GM19467 (cell line): ENCODE results near the gene DDX27.
"Not testable (repeated sequence)": the region's sequence is repeated elsewhere in the genome, so short reads cannot be mapped to it uniquely, and the experiment has no call there.

ENCODE experiments used
- ATAC-seq: cut with Tn5 transposase; IDR thresholded peaks from one replicate; pipeline ENCODE4 v1.9.1; 2021; ENCODE audit warnings: mild to moderate bottlenecking, moderate library complexity; ENCODE audit not compliant: unreplicated experiment

DDX27 gene

DNA sequence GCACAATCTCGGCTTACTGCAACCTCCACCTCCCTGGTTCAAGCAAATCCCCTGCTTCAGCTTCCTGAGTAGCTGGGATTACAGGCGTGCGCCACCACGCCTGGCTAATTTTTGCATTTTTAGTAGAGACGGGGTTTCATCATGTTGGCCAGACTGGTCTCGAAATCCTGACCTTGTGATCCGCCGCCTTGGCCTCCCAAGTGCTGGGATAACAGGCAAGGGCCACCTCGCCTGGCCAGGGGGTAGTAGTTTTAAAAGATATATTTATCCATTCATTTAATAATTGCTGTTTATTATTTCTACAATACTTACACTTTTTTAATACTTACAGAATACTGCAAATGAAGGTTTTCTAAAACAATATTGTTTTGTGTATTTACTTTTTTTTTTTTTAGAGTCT is 15.5 kb upstream of the DDX27 start:
- no peak for ATAC-seq

GRCh38 chr20:49207076-49207475 is 12.1 kb upstream of the DDX27 start:
- no peak for ATAC-seq

GRCh38 chr20:49210101-49210756 is 9.0 kb upstream of the DDX27 start:
- no peak for ATAC-seq

DNA sequence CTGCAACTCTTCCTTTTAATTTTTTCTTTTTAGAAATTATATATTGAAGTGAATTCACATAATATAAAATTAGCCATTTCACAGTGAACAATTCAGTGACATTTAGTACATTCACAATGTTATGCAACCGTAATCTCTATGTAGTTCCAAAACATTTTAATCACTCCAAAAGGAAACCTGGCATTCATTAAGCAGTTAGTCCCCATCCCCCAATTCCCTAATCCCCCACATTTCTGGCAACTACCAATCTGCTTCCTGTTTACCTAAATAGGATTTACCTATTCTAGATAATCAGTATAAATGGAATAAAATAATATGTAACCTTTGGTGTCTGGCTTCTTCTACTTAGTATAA is 8.5 kb upstream of the DDX27 start:
- no peak for ATAC-seq

GRCh38 chr20:49214571-49214970 is 4.6 kb upstream of the DDX27 start:
- ATAC-seq = no peak

- no peak for ATAC-seq
Measured at GRCh38 chr20:49215232-49215631, 4.0 kb upstream of the DDX27 start.

- no peak for ATAC-seq
Measured at GRCh38 chr20:49216991-49217578, 2.1 kb upstream of the DDX27 start.

DNA sequence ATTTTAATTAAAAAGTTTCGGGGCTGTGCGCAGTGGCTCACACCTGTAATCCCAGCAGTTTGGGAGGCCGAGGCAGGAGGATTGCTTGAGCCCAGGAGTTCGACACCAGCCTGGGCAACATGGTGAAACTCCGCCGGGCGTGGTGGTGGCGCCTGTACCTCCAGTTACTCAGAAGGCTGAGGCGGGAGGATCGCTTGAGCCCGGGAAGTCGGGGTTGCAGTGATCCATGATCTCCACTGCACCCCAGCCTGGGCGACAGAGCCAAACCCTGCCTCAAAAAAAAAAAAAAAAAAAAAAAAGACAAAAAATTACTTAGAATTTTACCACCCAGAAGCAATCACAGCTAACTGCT is 501 bp upstream of the DDX27 start:
- not testable (repeated sequence) for ATAC-seq

DNA sequence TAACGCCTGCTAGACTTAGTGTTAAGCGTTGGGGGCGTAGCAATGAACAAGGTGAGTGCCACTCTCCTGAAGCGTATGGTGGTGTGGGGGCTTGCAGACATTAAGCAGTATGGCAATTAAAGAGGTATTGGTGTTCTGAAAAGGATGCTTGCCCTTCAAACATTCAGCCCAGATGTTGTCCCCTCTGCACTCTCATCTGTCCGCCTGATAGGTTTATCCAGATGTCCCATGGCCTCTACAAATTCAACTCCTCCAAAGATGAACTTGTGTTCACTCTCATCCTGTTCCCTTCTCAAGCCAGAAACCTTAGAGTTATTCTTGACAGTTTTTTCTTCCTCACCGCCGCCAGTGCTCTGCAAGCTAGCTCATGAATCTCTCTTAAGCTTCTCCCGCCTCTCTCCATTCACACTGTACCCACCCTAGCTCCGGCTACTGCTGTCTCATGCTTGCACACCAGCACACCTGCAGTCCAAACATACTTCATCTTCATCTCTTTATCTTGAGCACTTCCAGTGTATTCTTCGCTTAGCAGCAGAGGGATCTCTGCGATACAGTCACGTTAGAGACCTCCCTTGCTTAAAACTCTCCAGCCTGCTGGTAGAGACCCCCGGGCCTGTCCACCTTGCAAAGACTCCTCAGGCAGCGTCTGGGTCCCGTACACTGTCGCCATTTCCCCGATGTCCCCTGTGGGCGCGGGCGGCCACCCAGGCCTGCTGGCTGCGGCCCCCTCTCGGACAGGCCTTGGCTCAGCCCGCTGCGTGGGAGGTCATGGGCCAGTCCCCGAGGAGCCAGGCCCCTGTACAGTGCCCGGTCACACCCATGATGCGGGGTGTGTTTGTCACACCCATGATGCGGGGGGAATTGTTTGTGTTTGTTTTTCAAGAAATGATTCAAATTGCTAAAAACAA is 962 bp downstream of the DDX27 start:
- no peak for ATAC-seq

DNA sequence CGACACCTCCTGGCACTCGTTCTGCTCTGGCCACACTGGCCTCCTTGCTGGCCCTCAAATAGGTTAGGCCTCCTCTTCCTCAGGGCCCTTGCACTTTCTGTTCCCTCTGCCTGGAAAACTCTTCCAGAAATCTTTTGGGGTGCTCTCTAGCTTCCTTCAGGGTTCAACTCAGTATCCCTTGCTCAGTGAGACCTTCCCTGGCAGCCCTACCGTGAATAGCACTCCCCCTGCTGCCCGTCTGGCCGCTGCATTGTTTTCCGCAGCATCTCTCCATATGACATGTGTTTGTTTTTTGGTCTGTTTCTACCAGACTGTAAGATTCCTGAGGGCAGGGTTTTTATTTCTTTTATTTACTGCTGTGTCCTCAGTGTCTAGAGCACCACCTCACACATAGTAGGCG is 6.7 kb downstream of the DDX27 start:
- no peak for ATAC-seq

DNA sequence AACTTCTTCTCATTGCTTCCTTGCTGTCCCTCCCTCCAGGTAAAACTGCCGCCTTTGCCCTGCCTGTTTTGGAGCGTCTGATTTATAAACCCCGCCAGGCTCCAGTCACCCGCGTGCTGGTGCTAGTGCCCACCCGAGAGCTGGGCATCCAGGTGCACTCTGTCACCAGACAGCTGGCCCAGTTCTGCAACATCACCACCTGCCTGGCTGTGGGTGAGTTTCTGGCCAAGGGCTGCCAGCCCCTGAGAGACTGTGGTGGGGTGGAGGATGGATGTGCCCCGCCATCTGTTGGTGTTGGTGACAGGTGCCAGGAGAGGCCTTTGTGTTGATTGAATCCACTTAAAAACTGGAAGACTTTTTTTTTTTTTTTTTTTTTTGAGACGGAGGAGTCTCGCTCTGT is 9.5 kb downstream of the DDX27 start:
- ATAC-seq = no peak

- no peak for ATAC-seq
Measured at GRCh38 chr20:49229381-49229780, 10.2 kb downstream of the DDX27 start.

DNA sequence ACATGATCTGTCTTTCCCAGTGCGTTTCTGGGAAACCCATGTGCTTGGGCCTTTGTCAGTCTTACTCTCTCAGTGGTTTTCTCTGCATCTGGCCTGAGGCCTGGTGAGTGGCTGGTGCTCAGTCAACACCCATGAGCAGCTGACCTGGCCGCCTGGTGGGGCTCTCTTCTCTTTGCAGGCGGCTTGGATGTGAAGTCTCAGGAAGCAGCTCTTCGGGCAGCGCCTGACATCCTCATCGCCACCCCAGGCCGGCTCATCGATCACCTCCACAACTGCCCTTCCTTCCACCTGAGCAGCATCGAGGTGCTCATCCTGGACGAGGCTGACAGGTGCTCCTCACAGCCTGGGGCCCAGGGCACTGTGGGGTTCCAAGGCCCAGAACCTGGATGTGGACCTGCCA is 10.8 kb downstream of the DDX27 start:
- ATAC-seq = no peak

DNA sequence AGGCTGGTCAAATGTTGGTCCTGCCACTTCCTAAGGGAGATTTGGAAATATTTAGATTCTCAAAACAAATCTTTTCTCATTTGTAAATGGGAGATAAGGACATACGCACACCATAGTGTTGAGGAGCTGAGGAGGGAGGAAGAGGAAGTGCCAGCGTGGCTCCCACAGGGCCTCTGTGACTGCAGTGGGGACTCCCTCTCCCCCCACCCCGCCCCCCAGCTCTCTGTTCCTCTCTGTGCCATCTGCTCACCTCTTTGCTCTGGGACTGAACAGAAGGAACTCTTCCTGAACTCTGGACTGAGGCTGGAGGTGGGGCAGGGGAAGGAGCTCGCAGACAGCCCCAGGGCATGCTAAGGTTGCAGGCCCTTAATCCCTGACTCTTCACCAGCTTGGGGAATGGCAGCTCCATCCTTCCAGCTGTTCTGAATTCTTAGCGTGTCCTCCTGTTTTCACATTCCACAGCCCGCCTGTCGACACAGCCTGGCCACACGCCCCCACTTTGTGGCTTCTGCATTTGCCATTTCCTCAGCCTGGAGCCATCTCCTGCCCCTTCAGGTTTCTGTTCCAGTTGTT is 11.4 kb downstream of the DDX27 start:
- ATAC-seq = no peak

DNA sequence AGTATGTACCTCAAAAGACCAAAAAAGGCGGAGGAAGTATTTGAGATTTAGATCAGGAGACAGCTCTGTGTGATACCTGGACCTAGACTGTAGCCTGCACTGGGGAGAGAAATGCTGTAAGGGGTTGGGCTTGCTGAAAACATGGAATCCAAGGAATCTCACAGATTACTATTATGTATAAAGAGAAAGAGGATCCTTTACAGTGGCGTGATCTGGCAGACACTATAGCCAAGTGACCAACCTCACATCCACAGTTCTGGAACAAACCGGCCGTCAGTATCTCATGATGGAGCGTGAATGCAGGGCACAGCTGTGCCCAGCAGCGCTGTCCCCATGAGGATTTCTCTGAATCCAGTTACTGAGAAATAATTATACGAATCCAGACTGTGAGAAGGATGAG is 12.3 kb downstream of the DDX27 start:
- no peak for ATAC-seq

- no peak for ATAC-seq
Measured at GRCh38 chr20:49233226-49233625, 14.0 kb downstream of the DDX27 start.

DNA sequence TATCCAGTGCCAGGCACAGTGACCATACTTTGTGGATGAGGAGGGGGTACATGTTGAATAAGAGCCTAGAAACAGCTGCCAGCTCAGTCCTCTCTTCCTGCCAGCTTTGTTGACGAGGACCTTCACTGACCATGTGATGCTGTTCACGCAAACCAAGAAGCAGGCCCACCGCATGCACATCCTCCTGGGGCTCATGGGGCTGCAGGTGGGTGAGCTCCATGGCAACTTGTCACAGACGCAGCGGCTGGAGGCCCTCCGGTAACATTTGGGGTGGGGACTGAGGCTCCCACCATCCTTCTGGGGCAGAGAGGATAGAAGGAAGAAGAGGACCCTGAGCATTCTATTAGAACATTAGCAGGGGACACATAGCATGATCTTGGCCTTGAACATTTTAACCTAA is 15.6 kb downstream of the DDX27 start:
- no peak for ATAC-seq

- no peak for ATAC-seq
Measured at GRCh38 chr20:49236301-49236700, 17.1 kb downstream of the DDX27 start.

DNA sequence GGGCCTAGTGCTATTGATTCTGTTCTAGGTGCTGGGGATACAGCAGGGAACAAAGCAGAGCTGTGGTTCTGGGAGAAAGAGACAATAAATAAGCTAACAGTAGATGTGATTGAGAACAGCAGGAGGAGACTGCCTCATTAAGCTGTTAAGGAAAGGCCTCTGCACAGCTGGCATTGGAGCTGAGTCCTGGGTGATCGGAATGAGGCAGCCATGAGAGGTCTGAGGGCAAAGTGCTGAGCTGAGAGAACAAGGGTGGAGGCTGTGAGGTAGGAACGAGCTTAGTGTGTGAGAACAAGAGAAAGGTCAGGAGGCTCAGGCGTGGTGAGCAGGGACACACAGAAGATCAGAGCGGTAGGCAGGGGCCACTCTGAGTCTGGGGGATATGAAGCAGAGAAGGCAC is 18.3 kb downstream of the DDX27 start:
- ATAC-seq = no peak

- no peak for ATAC-seq
Measured at GRCh38 chr20:49245921-49246740, 26.9 kb downstream of the DDX27 start.

DNA sequence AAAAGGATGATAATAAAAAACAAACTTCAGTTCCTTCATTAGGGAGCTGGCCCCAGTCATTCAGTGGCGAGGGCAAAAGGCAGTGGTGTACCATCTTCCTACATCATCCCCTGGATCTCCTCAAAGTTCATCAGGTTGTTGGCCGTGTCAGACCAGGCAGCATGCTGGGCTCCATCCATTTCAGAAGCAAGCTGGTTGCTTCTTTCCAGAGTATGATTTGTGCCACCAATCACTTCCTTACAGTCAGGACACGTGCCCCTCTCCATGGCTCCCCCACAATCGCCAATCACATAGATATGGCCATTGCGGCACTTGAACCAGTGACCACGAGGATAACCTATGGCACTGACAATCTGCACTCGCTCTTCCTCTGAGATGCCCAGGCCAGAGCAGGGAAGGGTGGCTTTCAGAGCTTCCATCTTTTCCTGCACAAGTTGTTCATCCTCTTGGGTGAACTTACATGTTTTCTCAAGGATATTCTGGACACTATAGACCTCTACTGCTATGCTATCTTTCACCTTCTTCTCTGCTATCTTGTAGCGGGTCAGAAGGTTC is 28.0 kb downstream of the DDX27 start:
- no peak for ATAC-seq
